Measurements from ENCODE around the gene COL25A1. TPM values are rescaled to one million over a fixed set of nuclear protein-coding genes. Genes with fewer than 3 reads are reported as not detected.

COL25A1 gene
- total and polyA plus RNA-seq, 2 donors (not counting 3 experiments of a cell fraction or from before 2014, with no cell fraction given) = 0.21 to 3.5 TPM

DNA sequence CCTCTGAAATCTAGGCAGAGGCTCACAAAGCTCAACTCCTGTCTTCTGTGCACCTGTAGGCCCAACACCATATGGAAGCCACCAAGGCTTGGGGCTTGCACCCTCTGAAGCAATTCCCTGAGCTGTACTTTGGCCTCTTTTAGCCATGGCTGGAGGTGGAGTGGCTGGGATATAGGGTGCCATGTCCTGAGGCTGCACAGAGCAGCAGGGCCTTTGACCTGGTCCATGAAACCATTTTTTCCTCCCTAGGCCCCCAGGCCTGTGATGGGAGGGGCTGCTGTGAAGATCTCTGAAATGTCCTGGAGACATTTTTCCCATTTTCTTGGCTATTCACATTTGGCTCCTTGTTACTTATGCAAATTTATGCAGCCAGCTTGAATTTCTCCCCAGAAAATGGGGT is 20.9 kb upstream of the COL25A1 start:
- H3K79me2 ChIP-seq (ENCODE audit: control insufficient read depth, insufficient read depth, low read length) = no peaks in the 10 kb centered on the region
- dilution Hi-C loops (cut with MboI; ENCODE audit: extremely low pct_ligation_motif_present, low sequenced_read_pairs) = no loop called here
- ChIA-PET POLR2A (no interaction called here), CTCF (interaction anchor here (1.4 kb wide), 1 partner anchor 9 kb away, joined by 3 read pairs; no protein-coding TSS in a partner anchor)
- no peak overlapping the region for H3K27ac ChIP-seq (ENCODE audit: insufficient read depth, low read depth, low read length)
- H2AFZ ChIP-seq (ENCODE audit: low read depth, low read length) = no peak overlapping the region
- no peak for TF ChIP-seq FOS (IDR thresholded peaks at IDR 0.05; ENCODE audit: borderline replicate concordance, insufficient read depth, low read length)
- no peak for TF ChIP-seq POLR2A (IDR thresholded peaks at IDR 0.05; ENCODE audit: low read depth, low read length)
- TF ChIP-seq EZH2 (IDR thresholded peaks at IDR 0.05; ENCODE audit: borderline replicate concordance, low read depth, low read length, severe bottlenecking) = no peak
- TF ChIP-seq MYC (IDR thresholded peaks at IDR 0.05; ENCODE audit: low read depth, low read length) = no peak
- TF ChIP-seq GATA2 (IDR thresholded peaks at IDR 0.05; ENCODE audit: insufficient read depth, insufficient read length, low read depth, low read length) = no peak
- TF ChIP-seq, protein P1, sequence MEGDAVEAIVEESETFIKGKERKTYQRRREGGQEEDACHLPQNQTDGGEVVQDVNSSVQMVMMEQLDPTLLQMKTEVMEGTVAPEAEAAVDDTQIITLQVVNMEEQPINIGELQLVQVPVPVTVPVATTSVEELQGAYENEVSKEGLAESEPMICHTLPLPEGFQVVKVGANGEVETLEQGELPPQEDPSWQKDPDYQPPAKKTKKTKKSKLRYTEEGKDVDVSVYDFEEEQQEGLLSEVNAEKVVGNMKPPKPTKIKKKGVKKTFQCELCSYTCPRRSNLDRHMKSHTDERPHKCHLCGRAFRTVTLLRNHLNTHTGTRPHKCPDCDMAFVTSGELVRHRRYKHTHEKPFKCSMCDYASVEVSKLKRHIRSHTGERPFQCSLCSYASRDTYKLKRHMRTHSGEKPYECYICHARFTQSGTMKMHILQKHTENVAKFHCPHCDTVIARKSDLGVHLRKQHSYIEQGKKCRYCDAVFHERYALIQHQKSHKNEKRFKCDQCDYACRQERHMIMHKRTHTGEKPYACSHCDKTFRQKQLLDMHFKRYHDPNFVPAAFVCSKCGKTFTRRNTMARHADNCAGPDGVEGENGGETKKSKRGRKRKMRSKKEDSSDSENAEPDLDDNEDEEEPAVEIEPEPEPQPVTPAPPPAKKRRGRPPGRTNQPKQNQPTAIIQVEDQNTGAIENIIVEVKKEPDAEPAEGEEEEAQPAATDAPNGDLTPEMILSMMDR (IDR thresholded peaks at IDR 0.05; ENCODE audit: extremely low read depth in 1 of 2, insufficient read depth in 1 of 2, low read depth in 1 of 2, low read length in 2 of 2) = no peak
- no peaks in the 10 kb centered on the region for H3K9me3 ChIP-seq (replicated peaks; ENCODE audit: control insufficient read depth, insufficient read depth, low read length)
- FAIRE-seq = no peak
- H3K4me1 ChIP-seq (ENCODE audit: control insufficient read depth, extremely low read depth, insufficient read depth, low read length) = no peaks in the 10 kb centered on the region
- H3K27me3 ChIP-seq (ENCODE audit: control insufficient read depth in 2 of 2, insufficient read depth in 2 of 2, low read length in 2 of 2) = no peaks in the 10 kb centered on the region
- no peak for DNase-seq (ENCODE audit: low read depth, low spot score)
- no peak overlapping the region for H3K4me3 ChIP-seq (replicated peaks in 1 of 3; ENCODE audit: insufficient read depth in 1 of 3, low read depth in 1 of 3, low read length in 3 of 3)
- no TSS peak for BruUV-seq (replicated peaks)
- no peaks in the 10 kb centered on the region for H4K20me1 ChIP-seq (replicated peaks; ENCODE audit: control insufficient read depth, extremely low read depth, insufficient read depth, low read length)
- H3K9ac ChIP-seq (replicated peaks; ENCODE audit: extremely low read depth, insufficient read depth, low read length) = no peak overlapping the region
- intact Hi-C loops (cut with micrococcal nuclease) = no loop called here
- H3K9me1 ChIP-seq (replicated peaks; ENCODE audit: control insufficient read depth, extremely low read depth, insufficient read depth, low read length) = no peaks in the 10 kb centered on the region
- H3K4me2 ChIP-seq (ENCODE audit: insufficient read depth, low read length) = no peak overlapping the region
- no peaks in the 10 kb centered on the region for H3K36me3 ChIP-seq (ENCODE audit: control insufficient read depth in 2 of 2, extremely low read depth in 1 of 2, insufficient read depth in 2 of 2, low read length in 2 of 2)

DNA sequence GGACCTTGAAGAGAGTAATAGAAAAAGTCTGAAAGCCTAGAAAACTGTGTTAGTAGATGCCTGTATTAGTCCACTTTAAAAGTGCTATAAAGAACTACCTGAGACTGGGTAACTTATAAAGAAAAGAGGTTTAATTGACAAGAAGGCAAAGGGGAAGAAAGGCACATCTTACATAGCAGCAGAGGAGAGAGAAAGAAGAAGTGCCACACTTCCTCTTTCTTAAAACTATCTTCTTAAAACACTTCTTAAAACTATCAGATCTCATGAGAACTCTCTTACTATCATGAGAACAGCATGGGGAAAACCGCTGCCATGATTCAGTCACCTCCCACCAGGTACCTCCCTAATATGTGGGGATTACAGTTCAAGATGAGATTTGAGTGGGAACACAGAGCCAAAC is 18.8 kb upstream of the COL25A1 start:
- TF ChIP-seq GATA2 (IDR thresholded peaks at IDR 0.05; ENCODE audit: insufficient read depth, insufficient read length, low read depth, low read length) (no peak), JUN (IDR thresholded peaks at IDR 0.05; ENCODE audit: borderline replicate concordance, insufficient read depth, insufficient read length, low read depth) (no peak), EZH2 (IDR thresholded peaks at IDR 0.05; ENCODE audit: borderline replicate concordance, low read depth, low read length, severe bottlenecking) (no peak), FOS (IDR thresholded peaks at IDR 0.05; ENCODE audit: borderline replicate concordance, insufficient read depth, low read length) (no peak), POLR2A (IDR thresholded peaks at IDR 0.05; ENCODE audit: low read depth, low read length) (no peak), POLR2AphosphoS5 (IDR thresholded peaks at IDR 0.05; ENCODE audit: insufficient read depth, low read depth, low read length) (no peak), MYC (IDR thresholded peaks at IDR 0.05; ENCODE audit: low read depth, low read length) (no peak)
- TF ChIP-seq, protein P2, sequence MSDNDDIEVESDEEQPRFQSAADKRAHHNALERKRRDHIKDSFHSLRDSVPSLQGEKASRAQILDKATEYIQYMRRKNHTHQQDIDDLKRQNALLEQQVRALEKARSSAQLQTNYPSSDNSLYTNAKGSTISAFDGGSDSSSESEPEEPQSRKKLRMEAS (IDR thresholded peaks at IDR 0.05; ENCODE audit: insufficient read depth, insufficient read length) = no peak
- TF ChIP-seq, protein P1 (IDR thresholded peaks at IDR 0.05; ENCODE audit: extremely low read depth in 1 of 2, insufficient read depth in 1 of 2, low read depth in 1 of 2, low read length in 2 of 2) = no peak
- intact Hi-C loops (cut with micrococcal nuclease) = no loop called here

More for the DNA sequence above, 18.8 kb upstream of the COL25A1 start:
- H3K79me2 ChIP-seq (ENCODE audit: control insufficient read depth, insufficient read depth, low read length) = no peaks in the 10 kb centered on the region
- no peaks in the 10 kb centered on the region for H3K4me1 ChIP-seq (ENCODE audit: control insufficient read depth, extremely low read depth, insufficient read depth, low read length)
- no peak overlapping the region for H3K4me2 ChIP-seq (ENCODE audit: insufficient read depth, low read length)
- ChIA-PET POLR2A (no interaction called here), CTCF (no interaction called here)
- no peaks in the 10 kb centered on the region for H3K9me3 ChIP-seq (replicated peaks; ENCODE audit: control insufficient read depth, insufficient read depth, low read length)
- H3K9ac ChIP-seq (replicated peaks; ENCODE audit: extremely low read depth, insufficient read depth, low read length) = no peak overlapping the region
- H3K27me3 ChIP-seq (ENCODE audit: control insufficient read depth in 2 of 2, insufficient read depth in 2 of 2, low read length in 2 of 2) = no peaks in the 10 kb centered on the region
- H3K9me1 ChIP-seq (replicated peaks; ENCODE audit: control insufficient read depth, extremely low read depth, insufficient read depth, low read length) = no peaks in the 10 kb centered on the region
- dilution Hi-C loops (cut with MboI; ENCODE audit: extremely low pct_ligation_motif_present, low sequenced_read_pairs) = no loop called here
- no peak overlapping the region for H2AFZ ChIP-seq (ENCODE audit: low read depth, low read length)
- no peak for DNase-seq (ENCODE audit: low read depth, low spot score)
- BruUV-seq (replicated peaks) = no TSS peak
- no peak for FAIRE-seq
- no peaks in the 10 kb centered on the region for H4K20me1 ChIP-seq (replicated peaks; ENCODE audit: control insufficient read depth, extremely low read depth, insufficient read depth, low read length)
- no peaks in the 10 kb centered on the region for H3K36me3 ChIP-seq (ENCODE audit: control insufficient read depth in 2 of 2, extremely low read depth in 1 of 2, insufficient read depth in 2 of 2, low read length in 2 of 2)
- no peak overlapping the region for H3K27ac ChIP-seq (ENCODE audit: insufficient read depth, low read depth, low read length)
- H3K4me3 ChIP-seq (replicated peaks in 1 of 3; ENCODE audit: insufficient read depth in 1 of 3, low read depth in 1 of 3, low read length in 3 of 3) = no peak overlapping the region
